ENCODE results near the gene SYNE1. TPM values are rescaled to one million over a fixed set of nuclear protein-coding genes. Genes with fewer than 3 reads are reported as not detected.
"Not testable (repeated sequence)": the region's sequence is repeated elsewhere in the genome, so short reads cannot be mapped to it uniquely, and the experiment has no call there.

Gene SYNE1
- 10 to 100 TPM; 60.0 to 69.0 (median 66.9) TPM for total RNA-seq (2021; fragmentation: NEBNext Ultra II Directional; extraction: Animal tissue kit (Norgen Biotek cat#: 25700))
- long read RNA-seq, partial matches to known transcripts, result 16 of 28 reads
- long read RNA-seq, other reads (novel, unspliced or antisense), result 8 of 28 reads

DNA sequence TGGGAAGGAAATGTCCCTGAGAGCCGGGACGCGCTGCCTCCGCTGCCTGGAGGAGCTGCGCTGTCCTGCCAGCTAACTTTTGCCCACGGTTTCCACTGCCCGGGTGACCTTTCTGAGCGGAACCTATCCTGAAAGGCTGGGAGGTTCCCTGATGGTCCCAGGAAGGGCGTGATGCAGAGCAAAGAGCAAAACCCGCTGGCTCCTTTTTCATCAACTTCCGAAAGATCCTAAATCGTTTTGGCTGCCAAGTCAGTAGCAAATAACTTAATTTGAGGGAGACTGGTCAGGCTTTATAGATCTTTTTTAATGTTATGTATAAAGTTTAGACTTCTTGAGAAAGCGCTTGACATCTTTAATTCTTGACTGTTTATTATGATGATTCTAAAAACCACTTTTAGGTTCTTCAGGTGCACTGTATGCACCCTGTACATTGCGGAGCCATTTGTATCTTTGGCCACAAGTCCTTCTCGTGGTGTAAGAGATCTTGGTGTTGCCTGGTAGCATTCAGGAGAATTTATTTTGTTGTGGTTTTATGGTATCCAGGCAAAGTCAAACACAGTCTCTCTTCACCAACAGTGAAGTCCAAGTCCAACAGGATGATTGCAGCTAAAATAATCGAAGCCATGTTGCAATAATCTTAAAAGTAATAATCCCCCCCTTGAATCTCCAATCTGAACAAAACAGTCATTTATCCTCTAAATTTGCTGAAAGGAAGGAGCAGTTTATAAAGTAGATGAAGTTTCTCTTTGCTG is at the start of gene SYNE1:
TSS of gene SYNE1 (minus strand) at position 67 of the 752 bp plus-strand sequence. CDS start 9,031 bp downstream, outside the sequence.
- Mint-ChIP-seq H3K4me3 (peak within 1 kb of the TSS; percentile 97), H3K27ac (peak within 1 kb of the TSS; percentile 87), H3K36me3 (ENCODE audit: low read depth) (no peaks in the 10 kb centered on the region; the same call in 1 of the 2 replicates), H3K27me3 (ENCODE audit: insufficient read depth) (no peaks in the 10 kb centered on the region; the same call in 1 of the 2 replicates), H3K9me3 (no peaks in the 10 kb centered on the region), H3K4me1 (ENCODE audit: low read depth) (peaks cover 37% of the 10 kb centered on the region)
- peak; percentile 25 for DNase-seq
- no peak; the same call in 1 of the 2 replicates for TF ChIP-seq CTCF (IDR thresholded peaks at IDR 0.05)

- Mint-ChIP-seq H3K4me1 (ENCODE audit: low read depth) (peaks cover 22% of the 10 kb centered on the region), H3K27me3 (ENCODE audit: insufficient read depth) (no peaks in the 10 kb centered on the region), H3K9me3 (no peaks in the 10 kb centered on the region), H3K27ac (no peak overlapping the region), H3K36me3 (ENCODE audit: low read depth) (no peaks in the 10 kb centered on the region), H3K4me3 (no peak overlapping the region)
- no peak for DNase-seq
- no peak for TF ChIP-seq CTCF (IDR thresholded peaks at IDR 0.05)
Observed at GRCh38 chr6:152685819-152686218, 48.7 kb upstream of the SYNE1 start.

DNA sequence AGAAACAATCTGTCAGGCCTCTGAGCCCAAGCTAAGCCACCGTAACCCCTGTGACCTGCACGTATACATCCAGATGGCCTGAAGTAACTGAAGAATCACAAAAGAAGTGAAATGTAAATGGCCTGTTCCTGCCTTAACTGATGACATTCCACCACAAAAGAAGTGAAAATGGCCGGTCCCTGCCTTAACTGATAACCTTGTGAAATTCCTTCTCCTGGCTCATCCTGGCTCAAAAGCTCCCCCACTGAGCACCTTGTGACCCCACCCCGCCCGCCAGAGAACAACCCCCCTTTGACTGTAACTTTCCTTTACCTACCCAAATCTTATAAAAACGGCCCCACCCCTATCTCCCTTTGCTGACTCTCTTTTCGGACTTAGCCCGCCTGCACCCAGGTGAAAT is 45.8 kb upstream of the SYNE1 start:
- not testable (repeated sequence) for H3K9me3 Mint-ChIP-seq; H3K4me3 Mint-ChIP-seq; H3K36me3 Mint-ChIP-seq (ENCODE audit: low read depth); H3K27ac Mint-ChIP-seq; DNase-seq; H3K27me3 Mint-ChIP-seq (ENCODE audit: insufficient read depth)
- peaks cover 37% of the 10 kb centered on the region for H3K4me1 Mint-ChIP-seq (ENCODE audit: low read depth)

DNA sequence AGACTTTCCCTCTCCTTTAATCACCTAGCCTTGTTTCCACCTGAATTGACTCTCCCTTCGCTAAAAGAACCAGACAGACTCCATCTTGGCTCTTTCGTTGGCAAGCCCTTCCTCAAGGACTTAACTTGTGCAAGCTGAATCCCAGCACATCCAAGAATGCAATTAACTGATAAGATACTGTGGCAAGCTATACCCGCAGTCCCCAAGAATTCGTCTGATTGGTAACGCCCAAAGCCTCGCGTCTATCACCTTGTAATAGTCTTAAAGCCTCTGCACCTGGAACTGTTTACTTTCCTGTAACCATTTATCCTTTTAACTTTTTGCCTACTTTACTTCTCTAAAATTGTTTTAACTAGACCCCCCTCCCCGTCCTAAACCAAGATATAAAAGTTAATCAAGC is 45.0 kb upstream of the SYNE1 start:
- H3K27me3 Mint-ChIP-seq (ENCODE audit: insufficient read depth), result no peaks in the 10 kb centered on the region
- H3K36me3 Mint-ChIP-seq (ENCODE audit: low read depth), result no peaks in the 10 kb centered on the region
- no peak overlapping the region for H3K4me3 Mint-ChIP-seq
- TF ChIP-seq CTCF (IDR thresholded peaks at IDR 0.05), result no peak
- peaks cover 37% of the 10 kb centered on the region for H3K4me1 Mint-ChIP-seq (ENCODE audit: low read depth)
- no peaks in the 10 kb centered on the region for H3K9me3 Mint-ChIP-seq
- DNase-seq, result no peak
- H3K27ac Mint-ChIP-seq, result no peak overlapping the region

GRCh38 chr6:152680879-152681517 is 43.8 kb upstream of the SYNE1 start:
- Mint-ChIP-seq H3K36me3 (ENCODE audit: low read depth) (no peaks in the 10 kb centered on the region), H3K27ac (no peak overlapping the region; the same call in 1 of the 2 replicates), H3K4me1 (ENCODE audit: low read depth) (peaks cover 37% of the 10 kb centered on the region), H3K9me3 (no peaks in the 10 kb centered on the region), H3K4me3 (peak overlapping the region; percentile 42; the same call in 1 of the 2 replicates), H3K27me3 (ENCODE audit: insufficient read depth) (no peaks in the 10 kb centered on the region)
- no peak for DNase-seq
- TF ChIP-seq CTCF (IDR thresholded peaks at IDR 0.05), result no peak

DNA sequence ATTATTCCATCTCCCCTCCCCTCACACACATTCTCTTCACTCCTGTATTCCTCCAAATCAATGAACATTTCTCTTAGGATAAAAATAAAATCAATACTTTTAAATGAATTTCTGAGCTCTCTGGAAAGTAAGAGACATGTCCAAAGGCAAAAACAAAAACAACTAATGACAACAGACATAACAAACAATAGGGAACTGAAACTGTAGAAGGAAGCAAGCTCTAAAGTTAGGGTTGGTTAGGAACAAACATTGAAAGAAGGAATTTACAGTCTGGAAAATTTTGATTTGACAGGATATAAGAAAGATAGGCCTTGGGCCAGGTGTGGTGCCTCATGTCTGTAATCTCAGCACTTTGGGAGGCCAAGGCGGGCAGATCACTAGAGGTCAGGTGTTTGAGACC is 43.0 kb upstream of the SYNE1 start:
- TF ChIP-seq CTCF (IDR thresholded peaks at IDR 0.05), result no peak
- Mint-ChIP-seq H3K4me3 (no peak overlapping the region), H3K27me3 (ENCODE audit: insufficient read depth) (no peaks in the 10 kb centered on the region), H3K4me1 (ENCODE audit: low read depth) (peaks cover 37% of the 10 kb centered on the region), H3K27ac (no peak overlapping the region), H3K9me3 (no peaks in the 10 kb centered on the region), H3K36me3 (ENCODE audit: low read depth) (peaks cover 2% of the 10 kb centered on the region; the same call in 1 of the 2 replicates)
- DNase-seq, result no peak
